AG10803 (cell line): ENCODE measurements around the gene ARHGEF12.

Source experiments
- DNase-seq: peaks from one replicate; pipeline ENCODE4 v3.0.0; 2010; ENCODE audit warnings: low read depth
- H3K4me3 ChIP-seq: 2 replicates; pipeline ENCODE4 v1.5.1; 2011; ENCODE audit warnings: mild to moderate bottlenecking, low read length, control low read depth
- TF ChIP-seq, protein P1 (sequence below): conservative IDR thresholded peaks from 2 replicates; pipeline ENCODE4 v1.5.1; 2011; ENCODE audit warnings: mild to moderate bottlenecking, low read length, control low read depth, inconsistent platforms

The ARHGEF12 gene

DNA sequence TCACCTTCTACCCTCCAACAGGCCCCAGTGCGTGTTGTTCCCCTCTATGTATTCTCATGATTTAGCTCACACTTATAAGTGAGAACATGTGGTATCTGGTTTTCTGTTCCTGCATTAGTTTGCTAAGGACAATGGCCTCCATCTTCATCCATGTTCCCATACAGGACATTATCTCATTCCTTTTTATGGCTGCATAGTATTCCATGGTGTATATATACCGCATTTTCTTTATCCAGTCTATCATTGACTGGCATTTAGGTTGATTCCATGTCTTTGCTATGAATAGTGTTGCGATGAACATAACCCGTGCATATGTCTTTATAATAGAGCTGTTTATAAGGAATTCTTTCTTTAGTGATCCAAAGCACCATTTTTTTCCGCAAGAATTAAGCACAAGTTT, 39.7 kb upstream of the ARHGEF12 start:
- DNase-seq: no peak
- H3K4me3 ChIP-seq: no peak overlapping the region
- TF ChIP-seq, protein P1, sequence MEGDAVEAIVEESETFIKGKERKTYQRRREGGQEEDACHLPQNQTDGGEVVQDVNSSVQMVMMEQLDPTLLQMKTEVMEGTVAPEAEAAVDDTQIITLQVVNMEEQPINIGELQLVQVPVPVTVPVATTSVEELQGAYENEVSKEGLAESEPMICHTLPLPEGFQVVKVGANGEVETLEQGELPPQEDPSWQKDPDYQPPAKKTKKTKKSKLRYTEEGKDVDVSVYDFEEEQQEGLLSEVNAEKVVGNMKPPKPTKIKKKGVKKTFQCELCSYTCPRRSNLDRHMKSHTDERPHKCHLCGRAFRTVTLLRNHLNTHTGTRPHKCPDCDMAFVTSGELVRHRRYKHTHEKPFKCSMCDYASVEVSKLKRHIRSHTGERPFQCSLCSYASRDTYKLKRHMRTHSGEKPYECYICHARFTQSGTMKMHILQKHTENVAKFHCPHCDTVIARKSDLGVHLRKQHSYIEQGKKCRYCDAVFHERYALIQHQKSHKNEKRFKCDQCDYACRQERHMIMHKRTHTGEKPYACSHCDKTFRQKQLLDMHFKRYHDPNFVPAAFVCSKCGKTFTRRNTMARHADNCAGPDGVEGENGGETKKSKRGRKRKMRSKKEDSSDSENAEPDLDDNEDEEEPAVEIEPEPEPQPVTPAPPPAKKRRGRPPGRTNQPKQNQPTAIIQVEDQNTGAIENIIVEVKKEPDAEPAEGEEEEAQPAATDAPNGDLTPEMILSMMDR: no peak

GRCh38 chr11:120298461-120298860, 37.8 kb upstream of the ARHGEF12 start:
- DNase-seq: no peak
- TF ChIP-seq, protein P1: no peak
- H3K4me3 ChIP-seq: no peak overlapping the region

DNA sequence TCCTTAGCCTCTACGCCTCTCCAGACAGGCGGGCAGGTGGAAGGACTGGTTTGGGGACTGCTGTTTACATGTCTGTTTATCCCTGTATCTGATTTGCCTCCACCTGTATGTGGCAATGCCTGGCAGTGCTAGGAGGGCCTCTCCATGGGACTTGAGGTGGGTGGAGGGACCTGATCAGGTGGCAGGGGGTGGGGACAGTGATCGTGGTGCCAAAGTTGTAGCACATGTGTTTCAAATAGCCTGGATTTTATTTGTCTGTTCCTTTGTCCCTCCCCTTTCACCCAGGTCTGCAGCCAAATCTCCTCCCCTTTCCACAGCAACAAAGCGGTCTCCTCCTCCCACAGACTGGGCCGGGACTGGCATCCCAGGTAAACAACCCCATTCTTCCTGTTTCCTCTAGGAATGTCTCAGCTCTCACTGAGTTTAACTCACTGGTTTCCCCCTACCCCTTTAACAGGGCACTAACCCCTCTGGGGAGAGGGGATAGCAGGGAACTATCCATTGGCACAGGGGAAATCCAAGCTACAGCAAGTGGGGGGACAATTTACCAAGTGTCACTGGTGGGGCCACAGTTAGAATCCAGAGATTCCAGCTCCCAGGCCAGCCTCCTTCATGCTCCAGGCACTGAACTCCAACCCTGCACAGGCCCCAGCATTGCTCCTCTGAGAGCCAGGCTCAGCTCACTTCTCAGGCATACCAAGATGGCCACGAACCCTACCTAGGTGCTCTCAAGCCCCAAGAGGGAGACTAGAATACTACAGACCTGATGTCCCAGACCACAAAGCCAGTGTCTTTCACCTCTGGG, 34.0 kb upstream of the ARHGEF12 start:
- TF ChIP-seq, protein P1: no peak
- no peak overlapping the region for H3K4me3 ChIP-seq
- no peak for DNase-seq

GRCh38 chr11:120303004-120303637, 33.1 kb upstream of the ARHGEF12 start:
- TF ChIP-seq, protein P1: peak; percentile 99
- peak; percentile 76 for DNase-seq
- no peak overlapping the region for H3K4me3 ChIP-seq

DNA sequence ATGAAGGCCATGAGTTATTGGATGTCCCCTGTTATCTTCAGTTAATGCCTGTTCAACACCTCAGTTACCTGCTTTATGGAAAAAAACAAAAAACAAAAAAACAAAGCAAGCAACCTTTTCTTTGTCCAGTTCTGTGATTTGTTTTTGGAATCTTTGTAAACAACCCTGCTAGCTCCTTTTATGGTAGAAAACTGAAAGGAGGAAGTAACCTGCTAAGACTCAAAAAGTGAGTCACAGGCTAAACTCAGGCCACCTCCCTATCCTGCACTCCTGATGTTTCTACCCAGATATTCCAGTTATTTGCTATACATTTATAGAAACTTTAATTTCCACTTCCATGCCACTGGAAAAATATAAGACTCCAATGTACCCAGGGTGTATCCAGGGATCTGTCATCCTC, 31.7 kb upstream of the ARHGEF12 start:
- no peak overlapping the region for H3K4me3 ChIP-seq
- no peak for DNase-seq
- TF ChIP-seq, protein P1: no peak

- H3K4me3 ChIP-seq: no peak overlapping the region
- TF ChIP-seq, protein P1: no peak
- DNase-seq: no peak
Observed at GRCh38 chr11:120305286-120305685, 30.9 kb upstream of the ARHGEF12 start.
